LNCaP clone FGC (cell line): ENCODE results near the gene NPAT.
A peak's percentile ranks its signal among the peaks of the same experiment; 100 is the strongest.
"Not testable (repeated sequence)": the region's sequence is repeated elsewhere in the genome, so short reads cannot be mapped to it uniquely, and the experiment has no call there.

Experiments
- DNase-seq: peaks from one replicate; pipeline ENCODE4 v3.0.0-alpha.2; 2011; ENCODE audit warnings: low read depth
- H3K4me3 ChIP-seq: 2 replicates; pipeline ENCODE4 v1.5.1; 2011; ENCODE audit warnings: mild to moderate bottlenecking, low read depth, low read length, control low read depth
- CTCF ChIP-seq: IDR thresholded peaks from 2 replicates; pipeline ENCODE4 v1.5.1; 2012; ENCODE audit warnings: mild to moderate bottlenecking; ENCODE audit not compliant: control insufficient read depth, insufficient read depth; ENCODE audit errors: extremely low read depth

NPAT gene

GRCh38 chr11:108125096-108125495, 97.3 kb downstream of the NPAT start:
- H3K4me3 ChIP-seq, result no peak overlapping the region
- no peak for DNase-seq
- no peak for TF ChIP-seq CTCF

GRCh38 chr11:108122166-108122628, 100.2 kb downstream of the NPAT start:
- no peak for TF ChIP-seq CTCF
- H3K4me3 ChIP-seq, result peak overlapping the region; percentile 72
- no peak for DNase-seq

- TF ChIP-seq CTCF, result 0 out of 2 replicates have a peak, but pooled peaks have one; percentile 13
- peak within 1 kb of the TSS; percentile 72 for H3K4me3 ChIP-seq
Measured at GRCh38 chr11:108121274-108122155, 100.9 kb downstream of the NPAT start, which contains the start of gene ACAT1. Gene ACAT1, plus strand, starts transcription at chr11:108121567. Its CDS starts 40 bp downstream, at chr11:108121607.

GRCh38 chr11:108120936-108121273, 101.5 kb downstream of the NPAT start:
- DNase-seq, result not testable (repeated sequence)
- peak overlapping the region; percentile 72 for H3K4me3 ChIP-seq

More at GRCh38 chr11:108121274-108122155, 100.9 kb downstream of the NPAT start, which contains the start of gene ACAT1:
- peak; percentile 72 for DNase-seq

- H3K4me3 ChIP-seq, result no peak overlapping the region
- DNase-seq, result peak; percentile 49
- peak; percentile 55 for TF ChIP-seq CTCF
Measured at GRCh38 chr11:108117746-108118371, 104.6 kb downstream of the NPAT start.

GRCh38 chr11:108115500-108116140, 106.8 kb downstream of the NPAT start:
- peak; percentile 42 for DNase-seq
- TF ChIP-seq CTCF, result no peak

GRCh38 chr11:108112057-108112456, 110.4 kb downstream of the NPAT start:
- H3K4me3 ChIP-seq, result no peak overlapping the region
- TF ChIP-seq CTCF, result no peak
- DNase-seq, result no peak

More at GRCh38 chr11:108115500-108116140, 106.8 kb downstream of the NPAT start:
- H3K4me3 ChIP-seq, result no peak overlapping the region
